Measurements from ENCODE around the gene RUNX3.

The RUNX3 gene

GRCh38 chr1:24932284-24932683, 2.2 kb upstream of the RUNX3 start (continued):
- TF ChIP-seq CTCF (tag by site-specific recombination; IDR thresholded peaks at IDR 0.05) (no peak), ZNF335 (tag by site-specific recombination; conservative IDR thresholded peaks at IDR 0.05) (peak; percentile 95), KLF16 (tag by site-specific recombination; IDR thresholded peaks at IDR 0.05) (no peak), ZNF223 (tag by site-specific recombination; IDR thresholded peaks at IDR 0.05) (peak; percentile 50; the same call in 1 of the 2 replicates), ZBTB20 (tag by site-specific recombination; IDR thresholded peaks at IDR 0.05) (no peak), ZSCAN30 (tag by site-specific recombination; IDR thresholded peaks at IDR 0.05) (peak; percentile 77)

GRCh38 chr1:24931468-24932231, 1.6 kb upstream of the RUNX3 start:
- ChIA-PET CTCF (interaction anchor here (0.6 to 2.1 kb wide), 11 partner anchors 19 to 348 kb away, joined by 3 to 24 read pairs (median 4); no protein-coding TSS in a partner anchor), POLR2A (no interaction called here)
- Histone ChIP-seq H3K4me1 (ENCODE audit: control insufficient read depth, insufficient read depth, low read length) (peaks cover 3% of the 10 kb centered on the region; the same call in 1 of the 2 replicates), H3K36me3 (ENCODE audit: control insufficient read depth in 2 of 2, insufficient read depth in 1 of 2, low read length in 2 of 2) (no peaks in the 10 kb centered on the region), H3K4me3 (ENCODE audit: low read depth, low read length) (no peak overlapping the region), H3K9me3 (ENCODE audit: control insufficient read depth, insufficient read depth, low read depth, low read length) (no peaks in the 10 kb centered on the region), H3K27ac (ENCODE audit: extremely low read depth, low read depth, low read length) (no peak overlapping the region)
- TF ChIP-seq ZNF391 (tag by site-specific recombination; IDR thresholded peaks at IDR 0.05; ENCODE audit: borderline replicate concordance, low read depth) (no peak), ZNF324 (tag by site-specific recombination; IDR thresholded peaks at IDR 0.05) (no peak), PRDM6 (tag by site-specific recombination; IDR thresholded peaks at IDR 0.05) (no peak), ZNF518A (tag by site-specific recombination; conservative IDR thresholded peaks at IDR 0.05; ENCODE audit: low read depth) (no peak)

- CTCF ChIA-PET = interaction anchor here (0.6 to 1.5 kb wide), 4 partner anchors 18 to 273 kb away, joined by 4 to 7 read pairs (median 4); no protein-coding TSS in a partner anchor
- TF ChIP-seq ZNF544 (tag by site-specific recombination; IDR thresholded peaks at IDR 0.05) (no peak), ZNF37A (tag by site-specific recombination; IDR thresholded peaks at IDR 0.05) (no peak), ZNF707 (tag by site-specific recombination; IDR thresholded peaks at IDR 0.05) (no peak), ZNF214 (tag by site-specific recombination; IDR thresholded peaks at IDR 0.05; ENCODE audit: borderline replicate concordance) (no peak)
- H3K27ac ChIP-seq (ENCODE audit: extremely low read depth, low read depth, low read length) = no peak overlapping the region
- H3K4me1 ChIP-seq (ENCODE audit: control insufficient read depth, insufficient read depth, low read length) = peaks cover 3% of the 10 kb centered on the region; the same call in 1 of the 2 replicates
- no peaks in the 10 kb centered on the region for H3K36me3 ChIP-seq (ENCODE audit: control insufficient read depth in 2 of 2, insufficient read depth in 1 of 2, low read length in 2 of 2)
- H3K9me3 ChIP-seq (ENCODE audit: control insufficient read depth, insufficient read depth, low read depth, low read length) = no peaks in the 10 kb centered on the region
- no peak overlapping the region for H3K4me3 ChIP-seq (ENCODE audit: low read depth, low read length)
- POLR2A ChIA-PET = no interaction called here
These were observed 1.0 kb upstream of the RUNX3 start for GRCh38 chr1:24931146-24931467.

All from HEK293 (cell line).